CD4-positive, alpha-beta T cell treated with Interleukin-10 for 1 hour (primary cell): ENCODE results near the gene FAIM.
"Not testable (repeated sequence)": the region's sequence is repeated elsewhere in the genome, so short reads cannot be mapped to it uniquely, and the experiment has no call there.

Experiments used
- DNase-seq: peaks from one replicate; pipeline ENCODE4 v3.0.0-alpha.2; 2020

The FAIM gene

GRCh38 chr3:138604106-138604595 lies 4.4 kb upstream of the FAIM start:
- DNase-seq, result not testable (repeated sequence)

- DNase-seq, result no peak
Measured at GRCh38 chr3:138609898-138610266, 1.3 kb downstream of the FAIM start.

- DNase-seq, result no peak
Measured at GRCh38 chr3:138615462-138615861, 6.9 kb downstream of the FAIM start.

- no peak for DNase-seq
Measured at GRCh38 chr3:138620431-138620830, 11.9 kb downstream of the FAIM start.

- no peak for DNase-seq
Measured at GRCh38 chr3:138624518-138624917, 15.9 kb downstream of the FAIM start.

- no peak for DNase-seq
Measured at GRCh38 chr3:138625707-138626365, 17.3 kb downstream of the FAIM start.

- no peak for DNase-seq
Measured at GRCh38 chr3:138629526-138629925, 21.0 kb downstream of the FAIM start.

DNA sequence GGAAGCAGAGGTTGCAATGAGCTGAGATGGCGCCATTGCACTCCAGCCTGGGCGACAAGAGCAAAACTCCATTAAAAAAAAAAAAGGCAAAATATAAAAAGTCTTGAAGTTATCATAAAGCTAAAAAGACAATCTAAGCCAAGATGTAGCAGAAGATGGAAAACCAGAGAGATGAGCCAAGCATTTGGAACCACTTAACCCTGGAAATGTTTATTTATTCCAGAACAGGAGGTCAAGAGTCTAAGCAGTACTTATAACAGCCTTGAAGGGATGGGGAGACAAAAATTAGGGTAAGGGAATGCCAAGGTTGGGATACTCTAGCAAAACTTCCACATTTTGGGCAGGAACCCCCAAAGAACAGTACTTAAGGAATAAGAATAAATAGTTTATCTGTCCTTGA lies 30.1 kb downstream of the FAIM start:
- DNase-seq, result no peak

- no peak for DNase-seq
Measured at GRCh38 chr3:138640537-138640936, 32.0 kb downstream of the FAIM start.

GRCh38 chr3:138642226-138642926 lies 33.8 kb downstream of the FAIM start:
- no peak for DNase-seq

DNA sequence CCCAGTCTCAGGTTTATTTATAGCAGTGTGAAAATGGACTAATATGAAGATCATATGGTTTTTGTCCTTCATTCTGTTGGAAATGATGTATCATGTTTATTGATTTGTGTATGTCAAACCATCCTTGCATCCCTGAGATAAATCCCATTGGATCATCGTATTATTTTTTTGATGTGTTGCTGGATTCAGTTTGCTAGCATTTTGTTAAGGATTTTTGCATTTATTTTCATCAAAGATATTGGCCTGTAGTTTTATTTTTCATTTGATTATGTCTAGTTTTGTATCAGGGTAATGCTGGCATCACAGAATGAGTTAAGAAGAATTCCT lies 34.3 kb downstream of the FAIM start:
- no peak for DNase-seq

GRCh38 chr3:138646008-138646407 lies 37.4 kb downstream of the FAIM start:
- DNase-seq, result no peak

DNA sequence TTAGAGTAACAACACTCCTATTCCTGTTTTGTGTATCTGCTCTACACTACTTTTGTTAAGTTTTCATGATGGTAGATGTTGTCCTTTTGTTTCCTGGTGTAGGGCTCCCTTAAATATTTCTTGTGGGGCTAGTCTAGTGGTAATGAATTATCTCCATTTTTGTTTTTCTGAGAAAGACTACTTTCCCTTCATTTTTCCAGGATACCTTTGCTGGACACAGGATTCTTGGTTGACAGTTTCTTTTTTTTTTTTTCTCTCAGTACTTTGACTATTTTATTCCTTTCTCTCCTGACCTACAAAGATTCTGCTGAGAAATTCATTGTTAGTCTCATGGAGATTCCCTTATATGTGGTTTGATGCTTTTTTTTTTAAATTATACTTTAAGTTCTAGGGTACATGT lies 37.9 kb downstream of the FAIM start:
- no peak for DNase-seq

GRCh38 chr3:138649134-138649533 lies 40.6 kb downstream of the FAIM start:
- no peak for DNase-seq

GRCh38 chr3:138653567-138653966 lies 45.0 kb downstream of the FAIM start:
- DNase-seq, result no peak

DNA sequence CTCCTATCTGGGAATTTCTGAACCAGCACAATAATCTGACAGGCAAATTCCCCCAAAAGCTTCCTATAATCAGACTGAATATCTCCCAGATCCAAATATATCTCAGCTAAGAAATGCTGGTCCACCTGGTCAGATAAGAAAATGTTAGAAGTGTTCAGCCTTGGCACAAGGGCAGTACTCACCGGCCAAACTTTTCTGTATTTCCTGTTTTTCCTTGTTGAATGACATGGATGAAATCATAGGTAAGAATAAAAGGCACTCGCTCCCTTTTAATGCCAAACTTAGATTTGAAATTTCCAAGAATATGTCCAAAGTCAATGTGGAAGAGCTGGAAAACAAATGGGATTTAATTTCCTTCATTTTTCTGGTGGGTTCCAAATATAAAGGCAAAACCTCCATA lies 48.9 kb downstream of the FAIM start:
- no peak for DNase-seq

- DNase-seq, result no peak
Measured at GRCh38 chr3:138668107-138668506, 59.5 kb downstream of the FAIM start.

- DNase-seq, result no peak
Measured at GRCh38 chr3:138670407-138670806, 61.8 kb downstream of the FAIM start.

DNA sequence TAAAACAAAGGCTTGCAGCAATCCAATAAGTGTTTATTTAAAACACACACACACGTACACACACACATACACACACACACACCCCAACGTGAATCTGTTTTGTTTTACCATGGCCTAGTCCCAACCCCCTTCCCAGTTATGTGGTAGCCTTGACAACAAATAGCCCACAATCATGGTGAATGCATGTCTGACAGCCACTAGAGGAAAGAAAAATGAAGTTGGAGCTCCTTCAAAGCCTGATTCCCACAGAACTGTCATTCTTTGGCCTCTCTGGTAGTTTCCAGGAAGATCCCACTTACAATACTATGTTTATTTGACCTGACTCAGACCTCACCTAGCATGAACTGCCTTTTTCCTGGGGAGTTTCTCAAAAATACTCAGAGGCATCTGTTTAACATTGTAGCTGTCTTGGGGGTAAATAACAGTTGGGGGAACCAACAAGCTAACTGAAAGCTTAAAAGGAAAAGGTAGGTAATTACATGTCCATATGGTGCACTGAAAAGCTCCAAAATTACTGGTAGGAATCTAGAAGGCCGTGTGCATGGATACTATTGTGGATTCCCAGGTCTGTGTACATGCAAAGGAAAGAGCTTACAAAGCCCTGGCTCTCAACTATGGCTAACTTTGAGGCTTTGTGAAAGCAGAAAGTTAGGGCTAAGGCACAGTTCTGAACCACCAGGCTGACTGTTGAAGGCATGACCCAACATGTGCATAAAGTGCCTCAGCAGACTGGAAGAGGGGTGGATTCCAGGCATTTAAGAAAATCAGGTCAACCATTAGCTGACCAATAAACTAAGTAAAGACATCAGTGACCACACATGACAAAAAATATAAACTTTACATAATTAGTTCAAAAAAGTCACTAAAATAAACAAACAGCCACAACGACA lies 65.3 kb downstream of the FAIM start:
- DNase-seq, result no peak

DNA sequence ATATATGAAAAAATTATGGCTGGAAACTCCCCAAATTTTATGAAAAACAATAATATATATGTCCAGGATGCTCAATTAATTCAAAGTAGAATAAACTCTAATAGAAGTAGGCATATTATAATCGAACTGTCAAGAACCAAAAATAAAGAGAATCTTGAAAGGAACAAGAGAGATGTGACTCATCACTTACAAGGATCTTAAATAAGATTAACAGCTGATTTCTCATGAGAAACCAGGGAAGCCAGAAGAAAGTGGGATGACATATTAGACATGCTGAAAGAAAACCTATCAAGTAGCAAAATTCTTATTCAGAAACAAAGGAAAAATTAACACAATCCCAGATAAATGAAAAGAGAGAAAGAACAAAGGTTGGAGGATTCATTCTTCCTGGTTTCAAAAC lies 66.8 kb downstream of the FAIM start:
- no peak for DNase-seq

GRCh38 chr3:138678086-138678485 lies 69.5 kb downstream of the FAIM start:
- DNase-seq, result no peak

GRCh38 chr3:138678874-138679392 lies 70.4 kb downstream of the FAIM start:
- no peak for DNase-seq

DNA sequence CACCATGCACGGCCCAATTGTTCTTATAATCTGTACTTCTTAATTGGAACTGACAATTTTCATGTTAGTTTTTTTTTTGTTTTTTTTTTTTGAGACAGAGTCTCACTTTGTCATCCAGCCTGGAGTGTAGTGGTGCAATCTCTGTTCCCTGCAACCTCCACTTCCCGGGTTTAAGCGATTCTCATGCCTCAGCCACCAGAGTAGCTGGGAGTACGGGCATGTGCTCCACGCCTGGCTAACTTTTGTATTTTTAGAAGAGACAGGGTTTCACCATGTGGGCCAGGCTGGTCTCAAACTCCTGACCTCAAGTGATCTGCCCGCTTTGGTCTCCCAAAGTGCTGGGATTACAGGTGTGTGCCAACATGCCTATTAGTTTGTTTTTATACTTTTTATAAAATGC lies 72.4 kb downstream of the FAIM start:
- DNase-seq, result not testable (repeated sequence)
